Measurements from ENCODE around the gene DMXL2.

Gene DMXL2

DNA sequence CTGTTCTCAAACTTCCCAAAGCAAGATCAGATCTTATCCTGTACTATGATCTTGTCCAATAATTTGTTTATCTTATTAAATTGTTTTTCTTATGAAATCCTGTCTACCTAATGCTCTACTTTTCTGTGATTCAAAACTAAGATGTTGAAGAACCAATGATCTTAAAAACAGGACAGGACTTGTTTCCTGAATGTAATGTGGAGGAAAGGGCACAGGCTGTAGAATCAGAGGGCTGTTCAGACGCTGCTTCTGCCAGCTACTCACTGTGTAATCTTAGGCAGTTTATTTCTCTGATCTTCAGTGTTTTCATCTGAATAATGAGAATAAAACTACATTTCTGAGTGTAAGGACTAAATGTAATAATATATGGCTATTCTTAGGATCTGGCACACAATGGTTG is 20.1 kb upstream of the DMXL2 start:
- no peaks in the 10 kb centered on the region for H3K9me3 Mint-ChIP-seq
- H3K4me1 Mint-ChIP-seq (ENCODE audit: low read depth), result no peaks in the 10 kb centered on the region
- H3K27me3 Mint-ChIP-seq, result peaks cover 4% of the 10 kb centered on the region
- no peaks in the 10 kb centered on the region for H3K36me3 Mint-ChIP-seq (ENCODE audit: low read depth)
- no peak overlapping the region for H3K27ac Mint-ChIP-seq
- H3K4me3 Mint-ChIP-seq, result no peak overlapping the region

DNA sequence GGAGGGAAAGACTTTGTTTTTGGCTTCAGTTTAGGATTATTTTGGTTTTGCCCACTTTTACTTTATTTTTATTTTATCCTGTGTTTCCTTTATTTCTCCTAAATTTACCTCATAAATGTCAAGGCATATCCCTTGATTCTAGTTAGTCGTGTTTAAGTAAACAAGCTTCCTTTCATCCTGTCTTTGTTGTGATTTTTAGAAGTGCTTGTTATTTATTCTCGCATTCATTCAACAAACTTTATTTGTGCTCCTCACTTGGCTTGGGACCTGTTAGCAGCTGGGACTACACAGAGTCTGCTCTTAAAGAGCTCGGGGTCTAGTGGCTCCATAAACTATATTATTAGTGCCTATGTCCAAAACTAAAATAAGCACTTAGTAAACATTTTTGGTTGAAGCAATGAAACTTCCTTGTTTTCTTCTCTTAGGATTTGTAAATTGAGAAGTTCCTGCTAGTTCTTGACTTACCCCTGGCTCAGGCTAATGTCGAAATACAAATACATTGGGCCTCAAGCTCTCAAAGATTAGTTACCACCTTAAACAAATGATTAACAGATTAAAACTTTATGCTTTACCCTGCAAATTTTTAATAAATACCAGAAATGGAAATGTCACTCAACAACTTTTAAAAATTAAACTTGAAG is 19.0 kb upstream of the DMXL2 start:
- H3K4me3 Mint-ChIP-seq, result no peak overlapping the region
- no peak overlapping the region for H3K27ac Mint-ChIP-seq

DNA sequence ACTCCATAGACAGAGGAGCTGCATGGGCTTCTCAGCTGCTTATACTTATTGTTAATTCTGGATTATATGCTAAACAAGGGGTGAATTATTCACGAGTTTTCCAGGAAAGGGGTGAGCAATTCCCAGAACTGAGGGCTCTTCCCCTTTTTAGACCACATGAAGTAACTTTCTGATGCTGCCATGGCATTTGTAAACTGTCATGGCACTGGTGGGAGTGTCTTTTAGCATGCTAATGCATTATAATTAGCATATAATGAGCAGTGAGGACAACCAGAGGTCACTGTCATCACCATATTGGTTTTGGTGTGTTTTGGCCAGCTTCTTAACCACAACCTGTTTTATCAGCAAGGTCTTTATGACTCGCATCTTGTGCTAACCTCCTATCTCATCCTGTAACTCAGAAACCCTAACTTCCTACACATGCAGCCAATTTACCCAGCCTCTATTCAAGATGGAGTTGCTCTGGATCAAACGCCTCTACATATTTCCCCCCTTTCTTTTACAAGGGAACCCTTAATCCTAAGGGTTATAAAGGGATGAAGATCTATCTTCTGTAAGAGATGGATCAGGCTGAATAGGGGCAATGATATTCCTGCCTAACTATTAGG is 12.1 kb upstream of the DMXL2 start:
- no peaks in the 10 kb centered on the region for H3K9me3 Mint-ChIP-seq

More for the DNA sequence above, 19.0 kb upstream of the DMXL2 start:
- no peaks in the 10 kb centered on the region for H3K9me3 Mint-ChIP-seq
- H3K36me3 Mint-ChIP-seq (ENCODE audit: low read depth), result no peaks in the 10 kb centered on the region
- H3K4me1 Mint-ChIP-seq (ENCODE audit: low read depth), result no peaks in the 10 kb centered on the region
- H3K27me3 Mint-ChIP-seq, result peaks cover 4% of the 10 kb centered on the region

DNA sequence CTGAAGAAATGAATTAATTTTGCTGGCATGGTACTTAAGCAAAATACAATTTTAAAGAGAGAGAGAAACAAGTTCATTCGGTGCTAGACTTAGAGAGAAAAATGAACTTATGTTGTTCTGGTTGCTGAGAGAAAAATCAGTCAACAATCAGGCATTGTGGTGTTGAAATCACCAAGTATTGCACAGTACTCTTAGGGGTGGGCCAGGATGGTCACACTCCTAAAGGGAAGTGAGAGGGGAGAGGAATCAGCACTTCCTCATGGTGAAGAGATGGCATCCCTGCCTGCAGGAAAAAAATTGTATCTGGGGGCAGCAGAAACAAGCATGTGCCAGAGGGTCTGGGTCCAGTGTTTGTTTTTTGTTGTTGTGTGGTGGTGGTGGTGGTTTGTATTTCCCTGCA is 7.0 kb upstream of the DMXL2 start:
- H3K27ac Mint-ChIP-seq, result no peak overlapping the region
- H3K4me1 Mint-ChIP-seq (ENCODE audit: low read depth), result peaks cover 4% of the 10 kb centered on the region
- H3K9me3 Mint-ChIP-seq, result no peaks in the 10 kb centered on the region
- no peak overlapping the region for H3K4me3 Mint-ChIP-seq
- H3K27me3 Mint-ChIP-seq, result peaks cover 9% of the 10 kb centered on the region
- no peaks in the 10 kb centered on the region for H3K36me3 Mint-ChIP-seq (ENCODE audit: low read depth)

More for the DNA sequence above, 12.1 kb upstream of the DMXL2 start:
- H3K27ac Mint-ChIP-seq, result no peak overlapping the region
- H3K27me3 Mint-ChIP-seq, result peaks cover 15% of the 10 kb centered on the region
- H3K36me3 Mint-ChIP-seq (ENCODE audit: low read depth), result no peaks in the 10 kb centered on the region
- no peak overlapping the region for H3K4me3 Mint-ChIP-seq
- peaks cover 9% of the 10 kb centered on the region for H3K4me1 Mint-ChIP-seq (ENCODE audit: low read depth)

DNA sequence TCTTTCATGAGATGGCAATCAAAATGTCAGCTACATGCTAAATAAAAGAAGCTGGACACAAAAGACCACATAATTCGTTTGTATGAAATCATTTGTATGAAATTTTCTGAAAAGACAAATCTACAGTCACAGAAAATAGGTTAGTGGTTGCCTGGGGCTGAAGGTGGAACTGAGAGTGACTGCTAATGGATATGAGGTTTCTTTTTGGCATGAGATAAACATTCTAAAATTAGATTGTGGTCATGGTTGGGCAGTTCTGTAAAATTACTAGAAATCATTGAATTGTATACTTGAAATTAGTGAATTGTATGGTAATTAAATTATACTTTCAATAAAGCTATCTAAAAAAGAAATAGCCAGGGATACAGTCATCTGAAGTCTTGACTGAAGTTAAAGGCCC is 2.7 kb upstream of the DMXL2 start:
- H3K4me1 Mint-ChIP-seq (ENCODE audit: low read depth), result peaks cover 19% of the 10 kb centered on the region

DNA sequence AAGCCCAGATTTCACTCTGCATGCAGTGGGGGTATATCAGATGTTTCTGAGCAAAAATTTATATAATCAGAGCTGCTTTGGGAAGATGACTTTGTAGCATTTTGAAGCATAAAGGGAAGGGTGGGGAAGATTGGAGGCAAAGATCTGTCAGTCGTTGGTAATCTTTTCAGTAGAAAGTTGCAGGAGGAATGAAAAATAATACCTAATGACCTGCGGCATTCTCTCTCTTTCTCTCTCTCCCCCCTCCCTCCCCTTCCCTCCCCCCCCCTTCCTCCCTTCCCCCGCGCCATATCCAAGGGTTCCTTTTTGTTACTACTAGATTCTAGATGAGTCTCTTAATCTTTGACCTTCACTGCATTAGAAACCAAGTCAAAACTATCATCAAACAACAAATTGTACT is 1.5 kb upstream of the DMXL2 start:
- Mint-ChIP-seq H3K4me1 (ENCODE audit: low read depth) (peaks cover 19% of the 10 kb centered on the region), H3K4me3 (no peak overlapping the region), H3K9me3 (no peaks in the 10 kb centered on the region), H3K36me3 (ENCODE audit: low read depth) (no peaks in the 10 kb centered on the region), H3K27me3 (peaks cover 27% of the 10 kb centered on the region), H3K27ac (no peak overlapping the region)

More for the DNA sequence above, 2.7 kb upstream of the DMXL2 start:
- Mint-ChIP-seq H3K27ac (no peak overlapping the region), H3K9me3 (no peaks in the 10 kb centered on the region), H3K36me3 (ENCODE audit: low read depth) (no peaks in the 10 kb centered on the region), H3K4me3 (no peak overlapping the region), H3K27me3 (peaks cover 27% of the 10 kb centered on the region)

DNA sequence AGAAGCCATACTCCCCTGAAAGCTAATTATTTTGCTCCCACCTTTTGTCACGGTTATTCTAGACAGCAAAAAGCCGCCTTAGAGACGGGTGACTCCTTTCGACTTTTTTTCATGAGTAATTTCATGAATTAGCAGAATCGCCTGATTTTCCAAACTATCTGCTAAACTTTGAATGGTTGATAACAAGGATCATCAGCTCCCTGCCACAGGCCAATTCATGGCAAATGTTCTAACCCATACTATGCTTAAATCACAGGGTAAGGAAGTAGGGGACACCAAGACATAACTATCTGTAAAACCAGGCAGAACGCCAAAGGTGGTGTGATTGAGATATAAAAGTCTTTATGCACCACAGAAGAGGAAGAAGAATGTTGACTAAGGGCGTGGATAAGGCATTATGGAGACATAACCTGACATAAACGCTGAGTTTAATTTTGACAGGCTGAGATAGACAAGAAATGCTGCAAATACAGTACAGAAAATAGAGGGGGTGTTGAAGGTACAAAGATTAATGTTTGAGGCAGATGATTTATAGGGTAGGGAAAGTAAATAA is 891 bp upstream of the DMXL2 start:
- Mint-ChIP-seq H3K27ac (no peak overlapping the region), H3K9me3 (no peaks in the 10 kb centered on the region), H3K27me3 (peaks cover 27% of the 10 kb centered on the region)

DNA sequence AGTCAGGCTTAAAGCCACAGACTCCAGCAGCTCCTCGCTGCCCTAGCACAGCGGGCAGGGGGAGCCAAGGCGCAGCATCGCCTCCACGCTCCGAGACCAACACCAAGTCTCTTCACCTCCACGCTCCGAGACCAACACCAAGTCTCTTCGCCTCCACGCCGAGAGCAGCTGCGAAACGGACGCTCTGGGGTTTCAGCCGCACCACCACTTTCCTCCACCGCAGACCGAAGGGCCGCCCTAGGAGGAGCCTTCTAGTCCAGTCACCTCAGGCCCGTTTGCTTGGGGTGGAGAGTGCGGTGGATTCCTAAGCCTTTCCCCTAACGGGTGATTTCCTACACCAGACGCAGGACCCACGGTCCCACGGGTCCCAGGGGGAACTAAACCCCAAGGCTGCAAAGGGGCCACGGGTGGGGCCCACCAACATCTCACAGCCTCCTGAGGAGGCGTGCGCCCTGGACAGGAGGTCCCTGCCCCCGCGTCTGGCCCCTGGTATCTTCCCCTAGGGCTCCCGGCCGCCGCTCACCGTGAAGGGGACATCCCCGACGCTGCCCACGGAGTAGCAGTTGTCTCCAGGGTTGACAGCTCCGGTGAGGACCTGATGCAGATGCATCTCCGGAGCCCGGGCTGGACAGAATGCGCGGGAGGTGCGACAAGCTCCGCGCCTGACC is 501 bp downstream of the DMXL2 start:
- Mint-ChIP-seq H3K4me1 (ENCODE audit: low read depth) (peaks cover 19% of the 10 kb centered on the region), H3K36me3 (ENCODE audit: low read depth) (no peaks in the 10 kb centered on the region), H3K27me3 (peaks cover 24% of the 10 kb centered on the region), H3K9me3 (no peaks in the 10 kb centered on the region), H3K4me3 (peak overlapping the region; percentile 81), H3K27ac (peak overlapping the region; percentile 68)

More for the DNA sequence above, 891 bp upstream of the DMXL2 start:
- H3K4me3 Mint-ChIP-seq, result peak overlapping the region; percentile 81
- H3K4me1 Mint-ChIP-seq (ENCODE audit: low read depth), result peaks cover 19% of the 10 kb centered on the region
- no peaks in the 10 kb centered on the region for H3K36me3 Mint-ChIP-seq (ENCODE audit: low read depth)

DNA sequence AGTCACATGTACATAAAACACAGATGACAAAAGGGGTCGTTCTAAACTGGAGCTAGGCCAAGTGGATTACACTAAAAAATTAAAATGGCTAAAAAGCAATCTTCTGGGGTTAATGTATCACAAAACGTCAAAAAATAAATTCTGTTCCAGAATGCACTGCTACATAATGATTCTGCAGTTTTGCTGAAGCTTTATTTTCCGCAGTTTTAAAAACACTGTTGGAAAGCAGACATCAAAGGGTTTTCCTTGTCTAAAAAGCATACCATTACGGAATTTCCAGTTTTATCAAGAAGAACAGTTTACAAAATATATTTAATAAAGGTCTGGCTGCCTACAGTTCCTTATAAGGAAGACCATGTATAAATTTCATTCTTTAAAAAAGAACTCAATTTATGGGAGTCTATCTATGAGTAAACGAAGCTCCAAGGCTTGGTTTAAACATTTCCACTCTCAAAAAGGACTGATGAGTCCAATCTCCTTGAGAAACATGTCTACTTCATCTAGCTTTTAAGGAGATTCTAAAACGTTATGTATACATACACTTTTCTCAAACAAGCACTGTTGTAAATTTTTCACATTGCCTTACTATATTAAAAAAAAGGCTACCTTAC is 1.3 kb downstream of the DMXL2 start:
- H3K9me3 Mint-ChIP-seq, result no peaks in the 10 kb centered on the region
- peak overlapping the region; percentile 81 for H3K4me3 Mint-ChIP-seq
- H3K27me3 Mint-ChIP-seq, result peaks cover 23% of the 10 kb centered on the region
- H3K27ac Mint-ChIP-seq, result no peak overlapping the region
- H3K36me3 Mint-ChIP-seq (ENCODE audit: low read depth), result no peaks in the 10 kb centered on the region
- peaks cover 19% of the 10 kb centered on the region for H3K4me1 Mint-ChIP-seq (ENCODE audit: low read depth)

DNA sequence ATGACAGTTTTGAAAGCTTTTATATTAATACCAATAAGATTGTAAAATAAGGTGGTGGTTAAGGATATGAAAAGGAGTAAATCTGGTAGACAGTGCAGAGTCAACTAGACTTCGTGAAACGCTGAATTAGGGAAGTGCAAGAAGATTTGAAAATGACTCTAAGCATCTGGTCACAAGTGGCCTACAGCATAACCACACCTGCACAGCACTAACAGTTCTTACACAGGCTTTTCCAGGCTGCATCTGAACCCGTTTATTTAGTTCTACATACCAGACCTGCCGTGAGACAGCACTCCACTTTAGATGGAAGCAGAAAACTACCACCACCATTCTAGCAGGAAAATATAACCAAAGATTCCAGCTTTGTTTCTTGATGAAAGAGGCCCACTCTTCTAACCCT is 1.9 kb downstream of the DMXL2 start:
- Mint-ChIP-seq H3K9me3 (no peaks in the 10 kb centered on the region), H3K27me3 (peaks cover 22% of the 10 kb centered on the region), H3K36me3 (ENCODE audit: low read depth) (no peaks in the 10 kb centered on the region), H3K4me3 (peak overlapping the region; percentile 42), H3K4me1 (ENCODE audit: low read depth) (peaks cover 19% of the 10 kb centered on the region), H3K27ac (no peak overlapping the region)

DNA sequence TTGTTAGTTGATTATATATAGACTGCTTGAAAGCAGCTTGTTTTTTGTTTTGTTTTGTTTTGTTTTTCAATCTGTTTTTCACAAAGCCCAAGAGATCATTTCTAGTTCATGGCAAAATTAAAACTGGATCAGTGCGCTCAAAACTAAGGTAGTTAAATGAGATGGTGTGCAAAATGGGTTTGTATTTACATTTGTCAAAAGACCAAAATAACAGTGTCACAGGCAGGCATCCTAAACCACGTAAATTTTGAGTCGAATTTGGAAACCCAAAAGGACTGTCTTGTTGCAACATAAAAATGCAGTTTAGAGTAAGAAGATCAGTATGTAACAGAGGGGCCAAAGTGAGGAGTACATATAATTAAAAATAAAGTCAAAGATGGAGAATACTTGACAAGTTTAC is 2.4 kb downstream of the DMXL2 start:
- no peak overlapping the region for H3K4me3 Mint-ChIP-seq
- no peaks in the 10 kb centered on the region for H3K9me3 Mint-ChIP-seq
- H3K36me3 Mint-ChIP-seq (ENCODE audit: low read depth), result no peaks in the 10 kb centered on the region
- peaks cover 19% of the 10 kb centered on the region for H3K4me1 Mint-ChIP-seq (ENCODE audit: low read depth)
- no peak overlapping the region for H3K27ac Mint-ChIP-seq
- peaks cover 19% of the 10 kb centered on the region for H3K27me3 Mint-ChIP-seq

DNA sequence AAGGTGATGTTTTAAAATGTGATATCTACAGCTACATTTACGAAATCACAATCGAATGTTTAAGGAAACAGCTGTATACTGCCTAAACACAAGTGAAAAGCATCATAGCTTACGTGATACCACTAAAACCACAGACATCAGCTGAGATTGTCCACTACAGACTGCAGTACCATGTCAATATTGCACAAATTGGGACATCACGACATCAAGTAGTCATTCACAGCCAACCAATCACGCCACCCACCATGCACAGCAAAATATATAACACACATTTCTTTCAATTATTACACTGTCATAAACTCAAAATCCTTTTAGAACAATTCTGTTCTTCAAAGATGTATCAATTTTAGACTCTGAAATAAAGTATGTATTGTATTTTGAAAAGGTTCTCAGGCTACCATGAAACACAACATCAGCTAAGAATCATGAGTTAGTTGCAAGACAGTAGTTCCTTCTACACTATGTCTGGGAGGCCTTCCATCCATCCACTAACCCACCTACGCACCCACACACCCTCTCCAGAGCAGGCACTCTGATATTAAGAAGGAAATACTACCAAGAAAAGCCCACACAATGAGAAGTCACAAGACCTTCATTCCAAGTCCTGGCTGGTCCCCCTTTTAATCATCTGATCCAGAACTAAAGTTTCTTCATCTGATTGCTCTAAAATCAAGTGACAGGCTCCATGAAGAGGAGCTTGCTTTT is 3.1 kb downstream of the DMXL2 start:
- no peak overlapping the region for H3K27ac Mint-ChIP-seq
- H3K27me3 Mint-ChIP-seq, result peaks cover 16% of the 10 kb centered on the region
- no peaks in the 10 kb centered on the region for H3K9me3 Mint-ChIP-seq
- no peak overlapping the region for H3K4me3 Mint-ChIP-seq
- peaks cover 19% of the 10 kb centered on the region for H3K4me1 Mint-ChIP-seq (ENCODE audit: low read depth)
- H3K36me3 Mint-ChIP-seq (ENCODE audit: low read depth), result no peaks in the 10 kb centered on the region

DNA sequence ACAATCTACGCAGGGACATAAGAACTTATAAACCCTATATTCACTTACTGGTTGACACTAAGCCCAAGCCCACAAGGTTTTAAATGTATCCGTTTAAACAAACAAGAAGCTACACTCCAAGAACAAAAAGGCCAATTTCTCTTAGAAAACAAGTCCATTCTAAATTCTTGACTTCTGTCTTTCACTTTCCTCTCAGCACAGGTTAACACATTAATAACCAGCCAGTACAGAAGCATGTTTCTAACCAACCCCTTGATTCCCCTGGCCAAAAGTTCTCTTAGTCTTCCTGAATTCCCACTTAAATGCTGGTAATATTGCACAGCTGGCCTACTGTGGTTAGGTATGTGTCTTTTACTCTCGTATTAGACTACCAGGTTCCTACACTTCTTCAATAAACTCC is 4.7 kb downstream of the DMXL2 start:
- no peak overlapping the region for H3K27ac Mint-ChIP-seq
- H3K27me3 Mint-ChIP-seq, result peaks cover 5% of the 10 kb centered on the region
- no peak overlapping the region for H3K4me3 Mint-ChIP-seq
- H3K4me1 Mint-ChIP-seq (ENCODE audit: low read depth), result peaks cover 12% of the 10 kb centered on the region
- no peaks in the 10 kb centered on the region for H3K9me3 Mint-ChIP-seq
- H3K36me3 Mint-ChIP-seq (ENCODE audit: low read depth), result no peaks in the 10 kb centered on the region

DNA sequence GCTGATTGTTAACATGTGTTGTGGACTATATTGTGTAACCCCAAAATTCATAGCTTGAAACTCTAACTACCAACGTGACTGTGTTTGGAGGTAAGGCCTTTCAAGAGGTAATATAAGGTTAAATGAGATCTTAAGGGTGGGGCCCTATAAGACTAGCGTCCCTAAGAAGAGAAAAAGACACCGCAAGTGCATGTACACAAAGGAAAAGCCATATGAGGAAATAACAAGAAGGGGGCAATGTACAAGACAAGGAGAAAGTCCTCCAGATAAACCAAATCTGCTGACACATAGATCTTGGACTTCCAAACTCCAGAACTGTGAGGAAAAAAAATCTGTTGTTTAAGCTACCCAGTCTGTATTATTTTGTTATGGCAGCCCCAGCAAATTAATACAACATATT is 8.6 kb downstream of the DMXL2 start:
- Mint-ChIP-seq H3K4me1 (ENCODE audit: low read depth) (no peaks in the 10 kb centered on the region), H3K9me3 (no peaks in the 10 kb centered on the region), H3K4me3 (no peak overlapping the region), H3K36me3 (ENCODE audit: low read depth) (no peaks in the 10 kb centered on the region), H3K27ac (no peak overlapping the region), H3K27me3 (no peaks in the 10 kb centered on the region)
